ENCODE measurements around the gene ADAMTS12.
"Not testable (repeated sequence)": the region's sequence is repeated elsewhere in the genome, so short reads cannot be mapped to it uniquely, and the experiment has no call there.

The ADAMTS12 gene

DNA sequence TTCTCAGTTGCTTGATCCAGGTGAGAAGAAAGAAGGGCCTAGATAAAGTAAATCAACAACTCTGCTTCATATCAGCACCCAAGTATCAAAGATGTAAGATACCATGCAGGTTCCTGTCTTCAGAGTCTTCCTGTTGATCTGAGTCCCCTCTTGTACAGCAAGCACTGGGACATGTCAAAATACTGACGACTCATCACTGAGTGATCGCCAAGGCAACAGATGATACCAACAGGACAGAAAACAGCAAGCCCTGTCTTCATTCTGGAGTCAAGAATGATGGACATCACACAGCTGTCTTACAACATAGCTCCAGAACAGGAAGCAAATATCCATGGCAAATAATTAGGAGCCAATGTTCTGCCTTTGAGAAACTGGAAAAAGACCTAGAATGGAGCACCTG, 367.3 kb downstream of the ADAMTS12 start:
- no peak for DNase-seq (ENCODE audit: low read depth)

DNA sequence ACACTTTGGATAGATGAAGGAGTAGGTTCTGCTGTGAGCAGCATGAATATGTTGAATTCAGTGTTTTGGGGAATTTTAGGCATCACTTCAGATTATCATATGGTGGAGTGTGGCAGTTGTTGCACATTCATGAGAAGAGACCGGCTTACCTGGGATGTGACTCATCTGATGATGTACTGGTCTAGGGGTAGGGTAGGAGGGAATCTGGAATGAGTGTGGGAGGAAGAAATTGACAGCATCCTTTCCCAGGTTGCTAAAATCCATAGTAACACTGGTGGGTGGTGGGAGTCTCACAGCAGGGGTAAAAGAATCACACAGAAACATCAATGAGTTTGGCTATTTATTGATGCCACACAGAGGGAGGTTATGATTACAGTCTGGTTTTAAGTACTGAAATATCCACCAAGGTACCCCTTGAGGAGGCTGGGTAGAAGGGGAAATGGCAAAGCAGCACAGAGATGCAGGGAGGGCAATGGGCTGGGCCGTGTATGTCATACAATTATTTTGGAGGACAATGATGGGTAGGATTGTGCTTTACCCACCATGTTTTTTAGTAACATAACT, 368.5 kb downstream of the ADAMTS12 start:
- no peak for DNase-seq (ENCODE audit: low read depth)

DNA sequence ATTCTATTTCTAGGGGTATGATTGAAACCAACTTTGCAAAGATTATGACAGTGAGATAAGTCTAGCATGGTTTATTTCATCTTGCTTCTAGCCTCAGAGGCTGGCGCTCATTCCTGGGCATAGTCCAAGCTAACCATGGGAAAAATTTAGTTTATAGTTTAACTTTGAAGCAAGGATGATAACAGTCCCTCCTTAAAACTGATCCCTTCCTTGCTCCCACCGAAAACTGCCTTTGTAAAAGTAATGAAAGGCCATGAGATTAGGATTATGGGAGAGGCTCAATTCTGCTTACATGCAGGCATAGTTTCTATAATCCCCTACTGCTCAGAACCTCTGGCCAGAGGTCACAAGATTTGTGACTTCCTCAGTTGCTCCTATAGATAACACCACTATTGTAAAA, 375.4 kb downstream of the ADAMTS12 start:
- no peak for DNase-seq (ENCODE audit: low read depth)

DNA sequence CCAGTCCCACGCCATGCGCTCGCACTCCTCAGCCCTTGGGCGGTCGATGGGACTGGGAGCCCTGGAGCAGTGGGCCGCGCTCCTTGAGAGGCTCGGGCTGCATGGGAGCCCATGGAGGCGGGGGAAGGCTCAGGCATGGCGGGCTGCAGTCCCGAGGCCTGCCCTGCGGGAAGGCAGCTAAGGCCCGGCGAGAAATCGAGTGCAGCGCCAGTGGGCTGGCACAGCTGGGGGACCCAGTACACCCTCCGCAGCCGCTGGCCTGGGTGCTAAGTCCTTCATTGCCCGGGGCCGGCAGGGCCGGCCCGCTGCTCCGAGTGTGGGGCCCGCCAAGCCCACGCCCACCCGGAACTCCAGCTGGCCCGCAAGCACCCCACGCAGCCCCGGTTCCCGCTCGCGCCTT, 376.4 kb downstream of the ADAMTS12 start:
- not testable (repeated sequence) for DNase-seq (ENCODE audit: low read depth)

DNA sequence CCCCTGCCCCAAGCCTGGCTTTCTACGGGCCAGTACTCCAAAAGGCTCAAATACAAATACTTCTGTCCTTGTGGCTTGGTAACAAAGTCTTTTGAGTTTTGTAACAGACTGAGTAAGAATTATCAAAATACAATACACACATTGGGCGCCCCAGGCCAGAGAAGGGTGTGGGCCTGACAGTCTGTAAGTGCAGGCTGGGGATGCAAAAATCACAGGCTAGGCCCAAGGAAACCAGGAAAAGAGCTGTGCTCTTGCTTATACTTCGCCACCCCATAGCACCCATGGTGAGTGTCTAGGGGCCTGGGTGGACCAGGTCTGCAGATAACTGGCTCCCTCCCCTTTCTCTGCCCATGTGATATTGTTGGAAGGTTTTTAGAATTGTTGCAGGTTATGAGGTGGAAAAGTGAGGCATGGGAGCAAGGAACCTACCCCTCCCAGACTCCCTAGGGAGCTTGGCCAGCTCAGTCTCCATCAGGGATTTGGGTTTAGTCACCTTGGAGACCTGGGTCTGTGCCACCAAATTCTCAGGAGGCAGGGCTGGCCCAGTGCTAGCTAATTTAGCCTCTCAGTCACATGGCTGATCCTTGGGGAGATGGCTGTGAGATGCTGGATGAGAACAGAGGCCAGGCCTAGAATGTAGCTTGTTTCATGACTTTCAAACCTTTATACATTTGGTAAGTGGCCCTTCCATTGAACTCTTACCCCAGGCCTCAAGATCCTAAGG, 378.2 kb downstream of the ADAMTS12 start:
- no peak for DNase-seq (ENCODE audit: low read depth)

DNA sequence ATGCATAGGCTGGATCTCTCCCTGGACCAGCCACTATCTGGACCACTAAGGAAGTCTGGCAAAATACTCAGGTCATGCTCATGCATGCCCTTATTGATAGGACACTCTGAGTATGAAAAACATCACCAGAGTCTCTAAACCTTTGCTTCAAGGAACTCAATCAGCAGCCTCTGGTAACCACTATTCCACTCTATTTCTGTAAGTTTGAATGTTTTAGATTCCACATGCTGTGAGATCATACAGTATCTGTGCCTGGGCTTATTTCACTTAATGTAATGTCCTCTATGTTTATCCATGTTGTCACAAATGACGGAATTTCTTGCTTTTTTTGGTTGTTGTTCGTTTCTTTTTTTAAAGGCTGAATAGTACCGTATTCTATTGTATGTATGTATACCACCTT, 382.8 kb downstream of the ADAMTS12 start:
- no peak for DNase-seq (ENCODE audit: low read depth)

DNA sequence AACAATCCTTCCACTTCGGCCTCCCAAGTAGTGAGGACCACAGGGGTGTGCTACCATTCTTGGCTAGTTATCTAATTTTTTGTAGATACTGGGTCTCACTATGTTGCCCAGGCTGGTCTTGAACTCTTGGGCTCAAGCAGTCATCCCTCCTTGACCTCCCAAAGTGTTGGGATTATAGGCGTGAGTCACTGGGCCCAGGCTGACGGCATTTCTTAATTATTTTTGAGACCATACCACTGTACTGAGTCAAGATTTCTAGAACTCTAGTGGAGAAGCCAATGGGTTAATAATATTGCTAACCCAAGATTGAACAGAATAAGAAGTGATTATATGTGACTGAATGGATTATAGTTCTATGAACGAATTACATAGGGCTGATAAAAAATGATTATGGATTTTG, 384.4 kb downstream of the ADAMTS12 start:
- DNase-seq (ENCODE audit: low read depth), result no peak

DNA sequence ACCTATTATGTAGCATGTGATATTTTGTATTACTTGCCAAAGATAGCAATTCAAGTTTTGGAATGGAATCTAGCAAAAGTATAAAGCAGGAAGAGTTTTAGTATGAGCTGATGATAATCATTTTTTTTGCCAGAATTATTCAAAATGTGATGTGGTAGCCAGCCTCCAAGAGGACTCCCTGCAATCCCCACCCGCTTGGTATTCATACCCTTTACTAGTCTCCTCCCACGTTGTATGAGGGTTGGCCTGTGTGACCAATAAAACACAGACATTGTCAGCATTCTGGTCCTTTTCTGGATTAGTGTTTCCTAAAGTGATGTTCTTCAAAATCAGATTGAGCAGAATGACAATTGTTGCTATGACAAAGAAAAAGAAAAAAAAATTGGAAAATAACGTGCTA, 387.2 kb downstream of the ADAMTS12 start:
- no peak for DNase-seq (ENCODE audit: low read depth)

DNA sequence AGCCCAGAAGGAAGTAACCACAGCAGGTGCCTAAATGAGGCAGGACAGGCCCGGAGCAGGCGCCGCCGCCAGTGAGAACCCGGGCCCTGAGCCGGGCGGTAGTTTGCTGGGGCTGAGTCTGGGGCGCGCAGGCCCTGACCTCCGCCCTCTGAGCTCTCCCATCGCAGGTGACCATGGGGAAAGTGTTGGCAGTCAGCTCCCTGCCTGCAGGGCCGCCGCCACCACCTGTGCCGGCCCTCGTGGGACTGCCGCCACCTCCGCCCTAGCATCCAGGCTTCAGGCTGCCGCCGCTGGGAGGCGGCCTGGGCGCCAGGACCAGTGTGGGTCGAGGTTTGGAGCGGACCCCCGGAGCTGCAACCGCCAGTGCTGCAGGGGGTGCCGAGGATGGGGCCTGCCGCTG, 389.9 kb downstream of the ADAMTS12 start:
- no peak for DNase-seq (ENCODE audit: low read depth)

DNA sequence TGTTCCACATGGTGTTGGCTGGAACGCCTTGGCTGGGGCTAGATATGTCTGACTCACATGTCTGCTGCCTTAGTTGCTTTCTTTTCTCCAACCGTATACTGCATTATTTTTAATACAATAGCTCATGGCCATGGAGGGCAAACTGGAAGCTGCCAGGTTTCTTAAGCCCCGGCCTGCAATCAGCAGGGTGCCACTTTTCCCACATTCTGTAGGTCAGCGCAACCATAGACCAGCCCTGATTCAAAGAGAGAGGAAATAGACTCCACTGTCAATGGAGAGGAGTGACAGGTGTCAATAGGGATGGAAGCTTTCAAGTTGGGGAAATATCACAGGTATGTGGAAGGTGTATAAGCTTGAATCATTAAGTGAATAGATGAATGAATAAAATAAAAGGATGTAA, 390.5 kb downstream of the ADAMTS12 start:
- no peak for DNase-seq (ENCODE audit: low read depth)

DNA sequence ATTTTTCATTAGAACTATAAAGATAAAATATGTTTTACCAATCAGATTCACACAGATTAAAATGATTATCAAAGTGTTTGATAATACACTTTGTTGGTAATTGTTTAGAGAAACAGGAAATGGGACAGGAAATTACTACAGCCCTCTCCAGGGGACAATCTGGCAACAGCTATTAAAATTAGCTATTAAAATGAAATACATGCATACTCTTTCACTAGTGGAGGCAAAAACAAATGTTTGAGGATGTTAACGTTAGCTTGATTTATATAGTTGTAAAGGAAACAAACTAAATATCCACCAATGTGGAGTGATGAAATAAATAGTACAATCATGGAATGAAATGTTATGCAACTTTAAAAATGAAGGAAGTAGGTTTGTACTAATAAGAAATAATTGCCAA, 397.3 kb downstream of the ADAMTS12 start:
- no peak for DNase-seq (ENCODE audit: low read depth)

DNA sequence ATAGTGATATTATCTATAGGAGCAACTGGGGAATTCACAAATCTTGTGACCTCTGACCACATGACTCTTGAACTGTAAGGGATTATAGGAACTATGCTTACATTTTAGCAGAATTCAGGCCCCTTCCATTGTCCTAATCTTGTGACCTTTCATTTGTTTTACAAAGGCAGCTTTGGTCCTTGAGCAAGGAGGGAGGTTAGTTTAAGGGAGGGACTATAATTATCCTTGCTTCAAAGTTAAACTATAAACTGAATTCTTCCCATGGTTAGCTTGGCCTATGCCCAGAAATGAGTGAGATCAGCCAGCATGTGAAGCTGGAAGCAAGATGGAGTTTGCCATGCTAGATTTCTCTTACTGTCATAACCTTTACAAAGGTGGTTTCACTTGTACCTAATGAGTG, 399.8 kb downstream of the ADAMTS12 start:
- DNase-seq (ENCODE audit: low read depth), result no peak

DNA sequence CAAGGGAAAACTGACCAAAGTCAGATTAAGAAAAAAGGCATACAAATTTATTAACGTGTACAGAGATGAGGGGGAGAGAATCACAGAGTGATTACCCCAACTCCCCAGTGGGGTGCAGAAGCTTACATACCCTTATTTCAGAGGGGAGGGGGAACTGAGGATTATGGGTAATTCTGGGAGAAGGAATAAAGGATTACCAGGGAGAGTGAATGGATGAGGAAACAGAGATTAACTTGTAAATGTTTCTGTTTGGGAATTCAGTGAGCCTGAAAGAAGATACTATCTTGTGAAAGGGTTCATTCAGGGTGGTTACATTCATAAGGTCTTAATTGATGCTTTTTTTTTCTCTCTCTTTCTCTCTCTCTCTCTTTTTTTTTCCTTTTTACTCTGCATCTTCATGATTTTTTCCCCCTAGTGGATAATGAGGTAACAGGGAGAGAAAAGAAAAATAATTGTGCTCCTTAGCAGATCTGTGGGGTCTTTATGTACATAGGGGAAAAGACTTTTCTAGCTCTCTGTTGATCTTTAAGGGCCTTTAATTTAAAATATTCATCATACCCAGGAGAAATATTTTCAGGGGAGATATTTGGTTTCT, 401.6 kb downstream of the ADAMTS12 start:
- no peak for DNase-seq (ENCODE audit: low read depth)

DNA sequence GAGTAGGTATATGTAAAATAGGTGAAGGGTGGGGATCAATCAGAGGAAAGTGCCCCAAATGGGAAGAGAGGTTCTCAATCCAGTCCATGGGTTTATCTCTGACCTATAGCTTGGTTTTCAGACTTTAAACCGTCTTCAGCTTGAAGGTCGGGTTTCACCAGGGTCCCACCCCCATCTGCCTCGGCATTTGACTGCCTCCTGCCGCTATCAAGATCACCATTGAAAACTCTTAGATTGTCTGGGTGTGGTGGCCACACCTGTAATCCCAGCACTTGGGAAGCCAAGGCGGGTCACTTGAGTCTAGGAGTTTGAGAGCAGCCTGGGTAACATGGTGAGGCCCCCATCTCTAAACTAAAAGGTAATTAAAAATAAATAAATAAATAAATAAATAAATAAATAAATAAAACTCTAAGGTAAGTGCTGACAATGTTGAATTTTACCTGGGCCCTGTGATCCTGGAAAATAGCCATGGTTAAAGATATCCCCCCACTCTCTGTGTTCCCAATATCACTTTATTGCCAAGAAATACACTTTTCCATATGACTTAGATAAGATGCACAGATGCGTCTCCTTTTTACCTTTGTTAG, 402.2 kb downstream of the ADAMTS12 start:
- no peak for DNase-seq (ENCODE audit: low read depth)

DNA sequence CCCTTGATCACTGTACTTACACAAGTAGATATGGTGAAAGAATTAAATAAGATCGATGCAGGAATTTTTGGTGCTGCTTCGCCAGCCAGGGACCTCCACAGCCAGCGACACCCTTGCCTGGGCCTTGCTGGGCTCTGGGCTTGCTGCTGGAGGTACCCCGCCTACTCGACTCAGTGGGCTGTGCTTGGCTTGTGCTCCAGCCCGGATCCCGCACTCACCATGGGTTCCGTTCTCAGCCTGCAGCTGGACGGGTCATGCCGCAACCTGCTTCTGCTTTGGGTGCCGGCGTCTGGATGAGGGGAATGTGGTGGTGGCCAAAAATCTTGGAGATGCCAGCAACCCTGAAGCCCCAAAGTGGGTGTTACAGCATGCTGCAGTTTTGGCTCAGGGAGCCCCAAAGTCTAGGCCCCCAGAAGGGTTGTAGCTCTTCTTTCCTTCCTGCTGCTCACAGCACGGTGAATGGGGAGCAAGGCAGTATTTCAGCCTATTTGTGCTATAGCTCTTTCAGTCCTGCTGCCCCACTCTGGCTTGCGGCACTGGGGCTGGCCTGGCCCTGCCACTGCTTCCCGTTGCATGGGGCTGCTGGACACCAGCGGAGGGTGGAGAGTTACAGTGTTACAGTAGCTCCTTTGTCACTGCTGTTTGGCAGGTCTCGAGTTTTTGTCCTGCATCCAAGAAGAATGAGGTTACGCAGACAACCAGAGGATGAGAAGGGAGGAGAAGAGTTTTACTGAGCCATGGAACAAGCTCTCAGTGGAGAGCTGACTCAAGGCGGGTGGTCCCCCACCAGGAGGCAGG, 403.0 kb downstream of the ADAMTS12 start:
- DNase-seq (ENCODE audit: low read depth), result no peak

DNA sequence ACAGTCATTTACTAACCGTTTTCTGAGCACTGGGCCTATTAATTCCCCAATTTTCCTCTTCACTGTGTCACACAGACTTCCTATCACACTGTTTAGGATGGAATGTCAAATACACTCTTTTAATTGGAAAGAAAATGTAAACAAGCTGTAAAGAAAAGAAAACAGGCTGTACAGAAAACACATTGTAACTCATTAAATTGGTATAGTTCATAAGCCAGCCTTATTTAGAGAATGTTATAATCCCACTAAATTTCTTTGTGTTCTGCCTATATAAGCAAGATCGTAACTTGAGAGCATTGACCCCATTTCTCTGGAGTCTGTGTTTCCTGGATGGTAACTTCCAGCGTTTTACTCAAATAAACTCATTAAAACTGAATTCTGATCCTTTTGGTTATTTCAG, 404.6 kb downstream of the ADAMTS12 start:
- DNase-seq (ENCODE audit: low read depth), result no peak

DNA sequence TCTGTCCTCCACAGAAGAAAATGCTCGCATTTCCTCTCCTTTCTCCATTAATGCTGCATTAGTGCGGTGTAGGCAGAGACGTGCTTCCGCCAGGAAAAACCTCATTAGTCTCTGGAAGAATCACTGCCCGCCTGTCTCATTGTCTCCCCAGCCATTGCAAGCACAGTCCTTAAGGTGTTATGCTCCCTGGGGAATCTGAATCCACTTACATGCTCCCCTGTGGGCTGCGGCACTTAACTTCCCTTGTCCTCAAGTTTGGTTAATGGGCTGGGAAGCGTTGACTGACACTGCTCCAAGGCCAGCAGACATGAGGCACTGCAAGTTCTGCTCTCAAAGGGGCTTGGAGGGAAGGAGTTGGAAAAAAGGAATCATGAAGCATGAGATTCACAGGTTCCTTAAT, 409.5 kb downstream of the ADAMTS12 start:
- no peak for DNase-seq (ENCODE audit: low read depth)

DNA sequence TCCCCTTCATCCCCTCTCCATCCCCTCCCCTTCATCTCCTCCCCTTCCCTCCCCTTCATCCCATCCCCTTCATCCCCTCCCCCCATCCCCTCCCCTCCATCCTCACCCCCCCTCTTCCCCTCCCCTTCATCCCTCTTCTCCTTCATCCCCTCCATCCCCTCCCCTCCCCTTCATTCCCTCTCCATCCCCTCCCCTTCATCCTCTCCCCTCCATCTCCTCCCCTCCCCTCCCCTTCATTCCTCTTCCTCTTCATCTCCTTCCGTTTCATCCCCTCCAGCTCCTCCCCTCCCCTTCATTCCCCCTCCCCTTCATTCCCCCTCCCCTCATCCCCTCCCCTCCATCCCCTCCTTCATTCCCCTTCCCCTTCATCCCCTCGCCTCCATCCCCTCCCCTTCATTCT, 410.9 kb downstream of the ADAMTS12 start:
- DNase-seq (ENCODE audit: low read depth), result no peak

DNA sequence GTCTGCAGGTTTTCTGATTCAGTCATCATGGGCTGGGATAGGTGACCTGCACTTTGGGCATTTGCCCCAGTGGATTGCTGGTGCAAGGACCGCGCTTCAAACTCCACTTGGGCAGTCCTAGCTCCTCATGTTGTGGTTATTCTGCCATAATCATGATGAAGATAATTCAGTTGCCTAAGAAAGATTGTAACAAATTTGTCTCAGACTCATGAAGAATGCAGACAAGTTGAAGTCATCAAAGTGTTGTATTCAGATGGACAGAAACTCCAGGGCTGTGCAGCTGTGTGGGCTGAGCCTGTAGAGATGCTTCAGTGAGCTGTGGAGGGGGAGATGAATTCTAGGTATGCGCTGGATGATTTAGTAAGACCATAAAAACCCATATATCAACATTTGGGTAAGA, 412.5 kb downstream of the ADAMTS12 start:
- DNase-seq (ENCODE audit: low read depth), result no peak

DNA sequence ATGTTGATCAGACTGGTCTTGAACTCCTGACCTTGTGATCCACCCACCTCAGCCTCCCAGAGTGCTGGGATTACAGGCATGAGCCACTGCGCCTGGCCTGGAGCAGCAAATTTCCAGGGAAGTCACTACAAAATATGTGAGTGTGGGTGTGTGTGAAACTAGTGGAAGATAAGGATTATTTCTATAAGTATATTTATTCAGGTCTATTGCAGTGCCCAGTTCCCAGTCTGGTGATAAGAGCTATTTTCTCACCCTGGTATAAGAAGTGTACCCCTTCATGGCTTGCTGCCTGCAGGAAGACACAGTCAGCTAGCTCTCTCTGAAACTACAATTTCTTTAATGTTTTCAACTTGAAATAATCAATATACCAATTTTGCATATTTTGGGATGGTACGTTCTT, 414.0 kb downstream of the ADAMTS12 start:
- no peak for DNase-seq (ENCODE audit: low read depth)

DNA sequence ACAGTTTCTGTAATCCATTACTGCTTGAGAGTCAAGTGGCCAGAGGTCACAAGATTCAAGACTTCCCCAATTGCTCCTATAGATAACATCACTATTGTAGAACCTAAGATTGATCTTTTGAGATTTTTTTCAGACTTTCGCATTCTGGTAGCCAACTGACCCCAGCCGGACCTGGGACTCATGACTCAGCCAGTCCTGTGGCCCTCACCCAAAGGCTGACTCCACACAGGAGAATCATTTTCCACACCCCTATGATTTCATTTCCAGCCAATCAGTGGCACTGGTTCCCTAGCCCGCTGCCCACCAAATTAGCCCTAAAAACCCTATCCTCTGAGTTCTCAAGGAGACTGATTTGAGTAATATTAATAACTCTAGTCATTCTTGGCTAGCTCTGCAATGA, 414.8 kb downstream of the ADAMTS12 start:
- no peak for DNase-seq (ENCODE audit: low read depth)

DNA sequence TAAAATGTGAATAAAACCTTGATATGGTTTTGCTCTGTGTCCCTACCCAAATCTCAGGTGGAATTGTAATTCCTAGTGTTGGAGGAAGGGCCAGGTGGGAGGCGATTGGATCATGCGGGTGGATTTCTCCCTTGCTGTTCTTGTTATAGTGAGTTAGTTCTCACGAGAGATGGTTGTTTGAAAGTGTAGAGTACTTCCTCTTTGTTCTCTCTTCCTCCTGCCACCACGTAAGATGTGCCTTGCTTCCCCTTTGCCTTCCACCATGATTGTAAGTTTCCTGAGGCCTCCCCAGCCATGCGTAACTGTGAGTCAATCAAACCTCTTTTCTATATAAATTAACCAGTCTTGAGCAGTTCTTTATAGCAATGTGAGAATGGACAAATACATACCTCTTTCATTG, 416.1 kb downstream of the ADAMTS12 start:
- no peak for DNase-seq (ENCODE audit: low read depth)

Data from stimulated activated CD8-positive, alpha-beta memory T cell treated with anti-CD3 and anti-CD28 coated beads, Interleukin-7, amount 100 ng/mL, for 24 hours (primary cell).